Prostate gland (tissue), 2 donors: Measurements from ENCODE around the gene PTH2R.

Source experiments
- CTCF ChIP-seq, 4 experiments: fragments of 200-600 bp in 2 of 4; fragments of 450-650 bp in 2 of 4; sonication (generic) in 2 of 4; IDR thresholded peaks; 1 replicate in 3 of 4; 2 replicates in 1 of 4; pipeline ENCODE4 v1.5.1; 2016 to 2019; ENCODE audit warnings: antibody characterized with exemption in 4 of 4, mild to moderate bottlenecking in 2 of 4, moderate library complexity in 2 of 4
- POLR2A ChIP-seq: fragments of 450-650 bp; IDR thresholded peaks from one replicate; pipeline ENCODE4 v1.6.1; 2016; ENCODE audit warnings: antibody characterized with exemption, mild to moderate bottlenecking
- POLR2AphosphoS5 ChIP-seq: sonication (generic); formaldehyde crosslinking; IDR thresholded peaks from one replicate; pipeline ENCODE4 v1.6.1; 2017; ENCODE audit warnings: antibody characterized with exemption

GRCh38 chr2:208463721-208464120 is 57.1 kb downstream of the PTH2R start:
- TF ChIP-seq CTCF (IDR thresholded peaks at IDR 0.05) (no peak), POLR2A (no peak), POLR2AphosphoS5 (no peak)
